Measurements from ENCODE around the gene KIAA1958. TPM values are rescaled to one million over a fixed set of nuclear protein-coding genes. Genes with fewer than 3 reads are reported as not detected.

Gene KIAA1958
- total and polyA plus RNA-seq, 2 of the 4 experiments (the other 2 are of a cell fraction), result 0.65 to 1.8 TPM

DNA sequence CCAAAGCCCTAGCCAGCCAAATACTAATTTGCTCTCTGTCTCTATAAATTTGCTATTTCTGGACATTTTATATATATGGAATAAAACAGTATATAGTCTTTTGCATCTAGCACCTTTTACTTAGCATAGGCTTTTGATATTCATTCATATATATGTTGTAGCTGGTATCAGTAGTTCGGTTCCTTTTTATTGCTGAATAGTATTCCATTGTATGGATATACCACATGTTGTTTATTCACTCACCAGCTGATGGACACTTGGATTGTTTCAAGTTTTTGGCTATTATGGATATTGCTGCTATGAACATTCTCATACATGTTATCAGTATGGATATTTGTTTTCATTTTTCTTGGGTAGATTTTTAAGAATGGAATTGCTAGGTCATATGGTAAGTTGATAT is 23.8 kb upstream of the KIAA1958 start:
- H2BK120ac ChIP-seq (ENCODE audit: low read depth, low read length), result no peak overlapping the region
- TF ChIP-seq RAD21 (IDR thresholded peaks at IDR 0.05; ENCODE audit: low read length), result no peak
- TF ChIP-seq RFX5 (IDR thresholded peaks at IDR 0.05; ENCODE audit: low read depth, low read length), result no peak
- no peak for TF ChIP-seq NFE2L2 (IDR thresholded peaks at IDR 0.05; ENCODE audit: low read depth, low read length)
- no peak for TF ChIP-seq BHLHE40 (IDR thresholded peaks at IDR 0.05; ENCODE audit: low read depth, low read length)
- TF ChIP-seq ELK1 (IDR thresholded peaks at IDR 0.05; ENCODE audit: borderline replicate concordance, low read depth, low read length), result no peak
- TF ChIP-seq FOS (IDR thresholded peaks at IDR 0.05; ENCODE audit: low read depth, low read length), result no peak
- no peak for TF ChIP-seq RCOR1 (IDR thresholded peaks at IDR 0.05; ENCODE audit: insufficient replicate concordance, low read length)
- TF ChIP-seq CHD1 (IDR thresholded peaks at IDR 0.05; ENCODE audit: low read depth, low read length), result no peak
- no peak overlapping the region for H3K14ac ChIP-seq (replicated peaks; ENCODE audit: low read depth, low read length)
- H3K9ac ChIP-seq (ENCODE audit: low read depth, low read length), result no peak overlapping the region
- ATAC-seq (ENCODE audit: low read depth) (no peak), DNase-seq (no peak)
- WGBS, 2 experiments (ENCODE audit: extremely low coverage in 2 of 2, insufficient read length in 1 of 2), result no CpG with 5 or more reads among the region's 1 CpG
- no peaks in the 10 kb centered on the region for H3K27me3 ChIP-seq (ENCODE audit: control insufficient read depth, insufficient read depth, low read length)
- no peak overlapping the region for H3K27ac ChIP-seq (ENCODE audit: insufficient read depth, low read length)
- dilution Hi-C loops (cut with HindIII; ENCODE audit: low sequenced_read_pairs, unreplicated experiment), result no loop called here
- H3K36me3 ChIP-seq (ENCODE audit: control insufficient read depth, insufficient read depth, low read length), result peaks cover 16% of the 10 kb centered on the region
- no peaks in the 10 kb centered on the region for H4K20me1 ChIP-seq (ENCODE audit: insufficient read depth, low read length)
- no peak overlapping the region for H2AK9ac ChIP-seq (replicated peaks; ENCODE audit: low read depth, low read length, poor library complexity)
- in situ Hi-C loops (cut with MboI; ENCODE audit: low sequenced_read_pairs), result loop anchor here (25.0 kb wide), 1 partner anchor 349 kb away; no protein-coding TSS in a partner anchor
- H3K56ac ChIP-seq (ENCODE audit: extremely low read depth, insufficient read depth, low read length), result no peak overlapping the region
- no peak overlapping the region for H4K8ac ChIP-seq (ENCODE audit: low read depth in 2 of 2, low read length in 2 of 2)
- H3K4me3 ChIP-seq (ENCODE audit: insufficient read depth, low read depth, low read length), result no peak overlapping the region
- H3K9me3 ChIP-seq (ENCODE audit: control insufficient read depth, insufficient read depth, low read length), result no peaks in the 10 kb centered on the region
- no peak overlapping the region for H2BK20ac ChIP-seq (ENCODE audit: low read depth, low read length)
- no TSS peak for BruUV-seq (replicated peaks)
- no peak overlapping the region for H2BK5ac ChIP-seq (ENCODE audit: low read depth, low read length, poor library complexity, severe bottlenecking)
- no peaks in the 10 kb centered on the region for H3K4me1 ChIP-seq (ENCODE audit: control insufficient read depth, insufficient read depth, low read length)
- H2AFZ ChIP-seq (replicated peaks; ENCODE audit: low read length, poor library complexity), result no peak overlapping the region
- ChIA-PET CTCF (no interaction called here), POLR2A (ENCODE audit: unreplicated experiment) (no interaction called here)
- no peak overlapping the region for H3K18ac ChIP-seq (ENCODE audit: low read depth, low read length)
- H4K91ac ChIP-seq (ENCODE audit: insufficient read depth, low read depth, low read length), result no peak overlapping the region
- no peaks in the 10 kb centered on the region for H3K79me1 ChIP-seq (ENCODE audit: low read depth in 1 of 2, low read length in 2 of 2)
- H4K5ac ChIP-seq (ENCODE audit: low read depth, low read length), result no peak overlapping the region
- peaks cover 1% of the 10 kb centered on the region; the same call in 1 of the 2 replicates for H3K9me1 ChIP-seq (ENCODE audit: insufficient read depth, low read length)
- intact Hi-C loops (cut with micrococcal nuclease), result no loop called here
- H2BK15ac ChIP-seq (ENCODE audit: low read depth, low read length), result no peak overlapping the region
- no peak overlapping the region for H3K4me2 ChIP-seq (ENCODE audit: low read depth, low read length)
- no peak overlapping the region for H3K4ac ChIP-seq (ENCODE audit: low read depth, low read length)
- no peak overlapping the region for H2AK5ac ChIP-seq (ENCODE audit: low read depth, low read length)
- H3K23ac ChIP-seq (ENCODE audit: low read depth, low read length), result no peak overlapping the region
